ENCODE data around the gene ZNF532.

GRCh38 chr18:58979615-58980014 is 114.9 kb downstream of the ZNF532 start:
- TF ChIP-seq POLR2A (IDR thresholded peaks at IDR 0.05): no peak
- TF ChIP-seq, protein P1, sequence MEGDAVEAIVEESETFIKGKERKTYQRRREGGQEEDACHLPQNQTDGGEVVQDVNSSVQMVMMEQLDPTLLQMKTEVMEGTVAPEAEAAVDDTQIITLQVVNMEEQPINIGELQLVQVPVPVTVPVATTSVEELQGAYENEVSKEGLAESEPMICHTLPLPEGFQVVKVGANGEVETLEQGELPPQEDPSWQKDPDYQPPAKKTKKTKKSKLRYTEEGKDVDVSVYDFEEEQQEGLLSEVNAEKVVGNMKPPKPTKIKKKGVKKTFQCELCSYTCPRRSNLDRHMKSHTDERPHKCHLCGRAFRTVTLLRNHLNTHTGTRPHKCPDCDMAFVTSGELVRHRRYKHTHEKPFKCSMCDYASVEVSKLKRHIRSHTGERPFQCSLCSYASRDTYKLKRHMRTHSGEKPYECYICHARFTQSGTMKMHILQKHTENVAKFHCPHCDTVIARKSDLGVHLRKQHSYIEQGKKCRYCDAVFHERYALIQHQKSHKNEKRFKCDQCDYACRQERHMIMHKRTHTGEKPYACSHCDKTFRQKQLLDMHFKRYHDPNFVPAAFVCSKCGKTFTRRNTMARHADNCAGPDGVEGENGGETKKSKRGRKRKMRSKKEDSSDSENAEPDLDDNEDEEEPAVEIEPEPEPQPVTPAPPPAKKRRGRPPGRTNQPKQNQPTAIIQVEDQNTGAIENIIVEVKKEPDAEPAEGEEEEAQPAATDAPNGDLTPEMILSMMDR (IDR thresholded peaks at IDR 0.05): no peak
